ENCODE results near the gene TGFB1I1.
"Not testable (repeated sequence)": the region's sequence is repeated elsewhere in the genome, so short reads cannot be mapped to it uniquely, and the experiment has no call there.

TGFB1I1 gene

GRCh38 chr16:31471875-31472708, at the start of gene TGFB1I1:
Gene TGFB1I1 (plus strand): TSS chr16:31472152. CDS start chr16:31472189, 37 bp downstream.
- no peak for DNase-seq (ENCODE audit: low read depth in 3 of 3)

GRCh38 chr16:31423241-31423640, 48.7 kb upstream of the TGFB1I1 start:
- DNase-seq (ENCODE audit: low read depth in 3 of 3): no peak

GRCh38 chr16:31423801-31424200, 48.2 kb upstream of the TGFB1I1 start:
- DNase-seq (ENCODE audit: low read depth in 3 of 3): no peak

- peak in 2 of 3 donors; percentile 48 to 56 for DNase-seq (ENCODE audit: low read depth in 3 of 3)
These were observed 44.3 kb upstream of the TGFB1I1 start for GRCh38 chr16:31427441-31428278.

GRCh38 chr16:31428279-31428597, 43.7 kb upstream of the TGFB1I1 start, which contains the start of gene COX6A2:
Gene COX6A2 (minus strand): TSS chr16:31428360. CDS start chr16:31428325, 35 bp downstream.
- no peak for DNase-seq (ENCODE audit: low read depth in 3 of 3)

GRCh38 chr16:31428638-31429247, 43.2 kb upstream of the TGFB1I1 start:
- no peak for DNase-seq (ENCODE audit: low read depth in 3 of 3)

- DNase-seq (ENCODE audit: low read depth in 3 of 3): no peak
These were observed 42.6 kb upstream of the TGFB1I1 start for GRCh38 chr16:31429314-31429713.

- no peak for DNase-seq (ENCODE audit: low read depth in 3 of 3)
These were observed 42.2 kb upstream of the TGFB1I1 start for GRCh38 chr16:31429796-31430195.

GRCh38 chr16:31430380-31431052, 41.4 kb upstream of the TGFB1I1 start:
- no peak for DNase-seq (ENCODE audit: low read depth in 3 of 3)

GRCh38 chr16:31435341-31436220, 36.4 kb upstream of the TGFB1I1 start:
- DNase-seq (ENCODE audit: low read depth in 3 of 3): no peak

- no peak for DNase-seq (ENCODE audit: low read depth in 3 of 3)
These were observed 35.5 kb upstream of the TGFB1I1 start for GRCh38 chr16:31436221-31437045.

- no peak for DNase-seq (ENCODE audit: low read depth in 3 of 3)
These were observed 33.5 kb upstream of the TGFB1I1 start for GRCh38 chr16:31438414-31438813.

GRCh38 chr16:31439023-31439422, 32.9 kb upstream of the TGFB1I1 start:
- not testable (repeated sequence) for DNase-seq (ENCODE audit: low read depth in 3 of 3)

GRCh38 chr16:31439519-31439918, 32.4 kb upstream of the TGFB1I1 start:
- DNase-seq (ENCODE audit: low read depth in 3 of 3): no peak

GRCh38 chr16:31440516-31441184, 31.3 kb upstream of the TGFB1I1 start:
- no peak for DNase-seq (ENCODE audit: low read depth in 3 of 3)

GRCh38 chr16:31441956-31442355, 30.0 kb upstream of the TGFB1I1 start:
- no peak for DNase-seq (ENCODE audit: low read depth in 3 of 3)

- not testable (repeated sequence) for DNase-seq (ENCODE audit: low read depth in 3 of 3)
These were observed 26.0 kb upstream of the TGFB1I1 start for GRCh38 chr16:31445931-31446330.

- DNase-seq (ENCODE audit: low read depth in 3 of 3): no peak
These were observed 20.8 kb upstream of the TGFB1I1 start for GRCh38 chr16:31451201-31451600.

GRCh38 chr16:31451681-31452351, 20.1 kb upstream of the TGFB1I1 start:
- DNase-seq (ENCODE audit: low read depth in 3 of 3): no peak

All from stimulated activated CD4-positive, alpha-beta T cell treated with anti-CD3 and anti-CD28 coated beads, TNF-alpha, amount 100 ng/mL, for 48 hours (primary cell).